ENCODE results near the gene ZNF83. TPM values are rescaled to one million over a fixed set of nuclear protein-coding genes. Genes with fewer than 3 reads are reported as not detected.
"Not testable (repeated sequence)": the region's sequence is repeated elsewhere in the genome, so short reads cannot be mapped to it uniquely, and the experiment has no call there.

ZNF83 gene
- total RNA-seq, 2 experiments from 2014 or later: 27.4 to 31.1 TPM

DNA sequence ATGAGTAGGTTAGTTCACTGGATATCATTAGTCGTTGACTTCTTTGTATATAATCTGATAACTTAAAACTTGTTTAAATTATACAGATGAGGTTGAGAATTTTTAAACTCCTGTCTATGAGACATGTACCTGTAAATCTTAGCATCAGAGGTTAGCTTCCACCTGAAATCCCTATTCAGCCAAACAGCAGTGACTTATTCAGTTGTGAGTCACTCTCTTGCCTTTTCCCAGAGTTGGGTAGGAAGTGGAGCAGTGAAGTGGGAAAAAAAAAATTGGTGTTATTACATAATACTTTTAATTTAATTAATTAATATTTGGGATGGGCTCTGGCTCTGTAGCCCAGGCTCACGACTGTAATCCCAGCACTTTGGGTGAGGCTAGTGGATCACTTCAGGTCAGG, 35.2 kb downstream of the ZNF83 start:
- Mint-ChIP-seq H3K36me3 (ENCODE audit: low read depth) (peaks cover 42% of the 10 kb centered on the region), H3K27me3 (no peaks in the 10 kb centered on the region), H3K9me3 (peaks cover 14% of the 10 kb centered on the region), H3K4me1 (ENCODE audit: low read depth) (peaks cover 37% of the 10 kb centered on the region), H3K27ac (no peak overlapping the region), H3K4me3 (no peak overlapping the region)
- no peak for DNase-seq
- ChIA-PET POLR2A (no interaction called here), CTCF (no interaction called here)
- TF ChIP-seq, protein P1, sequence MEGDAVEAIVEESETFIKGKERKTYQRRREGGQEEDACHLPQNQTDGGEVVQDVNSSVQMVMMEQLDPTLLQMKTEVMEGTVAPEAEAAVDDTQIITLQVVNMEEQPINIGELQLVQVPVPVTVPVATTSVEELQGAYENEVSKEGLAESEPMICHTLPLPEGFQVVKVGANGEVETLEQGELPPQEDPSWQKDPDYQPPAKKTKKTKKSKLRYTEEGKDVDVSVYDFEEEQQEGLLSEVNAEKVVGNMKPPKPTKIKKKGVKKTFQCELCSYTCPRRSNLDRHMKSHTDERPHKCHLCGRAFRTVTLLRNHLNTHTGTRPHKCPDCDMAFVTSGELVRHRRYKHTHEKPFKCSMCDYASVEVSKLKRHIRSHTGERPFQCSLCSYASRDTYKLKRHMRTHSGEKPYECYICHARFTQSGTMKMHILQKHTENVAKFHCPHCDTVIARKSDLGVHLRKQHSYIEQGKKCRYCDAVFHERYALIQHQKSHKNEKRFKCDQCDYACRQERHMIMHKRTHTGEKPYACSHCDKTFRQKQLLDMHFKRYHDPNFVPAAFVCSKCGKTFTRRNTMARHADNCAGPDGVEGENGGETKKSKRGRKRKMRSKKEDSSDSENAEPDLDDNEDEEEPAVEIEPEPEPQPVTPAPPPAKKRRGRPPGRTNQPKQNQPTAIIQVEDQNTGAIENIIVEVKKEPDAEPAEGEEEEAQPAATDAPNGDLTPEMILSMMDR (IDR thresholded peaks at IDR 0.05): no peak
- intact Hi-C loops (cut with micrococcal nuclease): no loop called here
- ATAC-seq: no peak

DNA sequence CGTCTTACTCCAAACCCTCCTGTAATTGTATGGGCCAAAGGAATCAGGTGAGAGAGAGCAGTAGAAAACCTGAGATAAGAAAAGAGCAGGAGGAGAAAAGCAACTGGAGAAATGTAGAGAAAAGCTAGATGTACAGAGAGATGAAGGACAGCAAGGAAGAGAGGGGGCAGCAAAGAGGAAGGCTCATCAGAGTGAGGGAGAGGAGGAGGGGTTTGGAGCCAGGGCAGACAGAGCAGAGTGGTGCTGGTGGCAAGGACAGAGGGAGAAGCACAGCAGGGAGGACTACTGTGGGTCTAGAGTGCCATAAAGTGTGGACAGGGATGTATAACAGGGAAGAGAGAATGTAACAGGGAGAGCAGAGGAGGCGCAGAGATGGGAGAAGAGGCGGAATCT, 36.2 kb downstream of the ZNF83 start:
- H3K4me3 Mint-ChIP-seq: peak overlapping the region; percentile 81
- CTCF ChIA-PET: interaction anchor here (1.0 kb wide), 1 partner anchor 364 kb away, joined by 3 read pairs; no protein-coding TSS in a partner anchor
- peaks cover 48% of the 10 kb centered on the region for H3K36me3 Mint-ChIP-seq (ENCODE audit: low read depth)
- peak; percentile 12 for DNase-seq
- intact Hi-C loops (cut with micrococcal nuclease); ATAC-seq; POLR2A ChIA-PET; H3K27me3 Mint-ChIP-seq: not testable (repeated sequence)
- H3K27ac Mint-ChIP-seq: peak overlapping the region; percentile 68
- H3K4me1 Mint-ChIP-seq (ENCODE audit: low read depth): peaks cover 35% of the 10 kb centered on the region
- peaks cover 19% of the 10 kb centered on the region for H3K9me3 Mint-ChIP-seq

DNA sequence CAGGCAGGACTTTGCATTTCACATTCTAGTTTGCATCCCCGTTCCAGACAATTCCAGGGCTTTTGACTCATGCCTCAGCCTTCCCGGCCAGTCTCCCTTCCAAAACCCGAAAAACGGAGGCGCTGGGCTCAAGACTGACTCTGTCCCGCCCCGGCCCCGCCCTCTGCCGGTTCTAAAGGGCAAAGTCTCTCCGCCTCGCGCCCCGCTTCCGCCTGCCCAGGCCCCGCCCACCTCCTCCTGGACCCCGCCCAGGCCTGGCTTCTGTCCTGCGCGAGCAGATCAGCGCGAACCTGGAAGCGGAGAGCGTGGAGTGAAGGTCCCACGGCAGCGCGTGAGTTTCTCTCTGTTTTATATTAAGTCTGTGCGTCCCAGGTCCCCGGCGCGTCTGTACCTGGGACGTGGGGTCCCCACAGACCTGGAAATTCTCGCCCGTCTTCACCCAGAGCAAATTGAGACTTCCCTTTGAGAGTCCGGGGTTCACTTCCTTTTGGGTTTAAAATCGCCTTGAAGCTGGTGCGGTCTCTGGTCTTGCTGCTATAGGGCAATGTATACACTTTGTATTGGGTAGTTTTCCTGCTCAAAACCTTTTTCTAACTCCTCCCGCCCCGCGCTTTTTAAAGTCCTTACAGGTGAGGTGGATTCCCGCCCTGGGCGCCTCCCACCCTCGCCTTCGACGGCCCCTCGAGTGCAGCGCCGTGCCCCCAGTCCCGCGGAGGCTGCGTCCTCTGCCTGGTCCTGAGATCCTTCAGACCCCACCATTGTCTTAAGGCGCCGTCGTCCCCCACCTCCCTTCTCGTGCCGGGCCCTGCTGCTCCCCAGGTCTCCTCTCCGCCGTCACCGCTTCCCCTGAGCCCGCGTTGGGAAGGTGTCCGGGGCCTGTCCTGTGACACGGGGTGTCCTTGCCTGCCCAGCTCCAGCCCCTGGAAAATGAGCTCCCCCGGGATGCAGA, 36.9 kb downstream of the ZNF83 start:
- H3K27ac Mint-ChIP-seq: peak overlapping the region; percentile 68
- POLR2A ChIA-PET: no interaction called here
- intact Hi-C loops (cut with micrococcal nuclease): no loop called here
- TF ChIP-seq, protein P1 (IDR thresholded peaks at IDR 0.05): peak; percentile 33
- peaks cover 48% of the 10 kb centered on the region for H3K36me3 Mint-ChIP-seq (ENCODE audit: low read depth)
- ATAC-seq (peak; percentile 99), DNase-seq (peak; percentile 96)
- H3K27me3 Mint-ChIP-seq: no peaks in the 10 kb centered on the region
- peaks cover 23% of the 10 kb centered on the region for H3K9me3 Mint-ChIP-seq
- CTCF ChIA-PET: interaction anchor here (1.0 kb wide), 1 partner anchor 364 kb away, joined by 3 read pairs; no protein-coding TSS in a partner anchor
- peak overlapping the region; percentile 81 for H3K4me3 Mint-ChIP-seq
- peaks cover 32% of the 10 kb centered on the region for H3K4me1 Mint-ChIP-seq (ENCODE audit: low read depth)

DNA sequence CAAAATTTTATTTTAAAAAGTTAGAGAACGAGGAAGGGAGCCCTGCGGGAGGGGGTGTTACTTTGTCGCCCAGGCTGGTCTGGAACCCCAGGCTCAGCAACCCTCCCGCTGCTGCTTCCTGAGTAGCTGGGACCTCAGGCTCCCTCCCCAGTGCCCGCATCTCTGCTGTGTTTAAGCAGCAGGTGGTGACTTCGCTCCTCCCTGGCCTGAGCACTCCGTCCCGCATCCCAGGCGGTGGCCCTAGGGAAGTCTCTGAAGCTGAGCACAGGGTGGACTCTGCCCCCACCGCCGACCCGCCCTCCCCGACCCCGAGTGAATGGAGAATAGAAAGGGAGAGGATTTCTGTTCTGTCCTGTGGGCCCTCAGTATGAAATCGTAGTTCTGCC, 37.5 kb downstream of the ZNF83 start:
- peak overlapping the region; percentile 81 for H3K4me3 Mint-ChIP-seq
- ChIA-PET CTCF (no interaction called here), POLR2A (no interaction called here)
- H3K27me3 Mint-ChIP-seq: no peaks in the 10 kb centered on the region
- H3K4me1 Mint-ChIP-seq (ENCODE audit: low read depth): peaks cover 27% of the 10 kb centered on the region
- TF ChIP-seq, protein P1 (IDR thresholded peaks at IDR 0.05): no peak
- ATAC-seq (peak; percentile 25), DNase-seq (peak; percentile 40)
- H3K27ac Mint-ChIP-seq: peak overlapping the region; percentile 68
- peaks cover 26% of the 10 kb centered on the region for H3K9me3 Mint-ChIP-seq
- intact Hi-C loops (cut with micrococcal nuclease): no loop called here
- peaks cover 49% of the 10 kb centered on the region for H3K36me3 Mint-ChIP-seq (ENCODE audit: low read depth)

DNA sequence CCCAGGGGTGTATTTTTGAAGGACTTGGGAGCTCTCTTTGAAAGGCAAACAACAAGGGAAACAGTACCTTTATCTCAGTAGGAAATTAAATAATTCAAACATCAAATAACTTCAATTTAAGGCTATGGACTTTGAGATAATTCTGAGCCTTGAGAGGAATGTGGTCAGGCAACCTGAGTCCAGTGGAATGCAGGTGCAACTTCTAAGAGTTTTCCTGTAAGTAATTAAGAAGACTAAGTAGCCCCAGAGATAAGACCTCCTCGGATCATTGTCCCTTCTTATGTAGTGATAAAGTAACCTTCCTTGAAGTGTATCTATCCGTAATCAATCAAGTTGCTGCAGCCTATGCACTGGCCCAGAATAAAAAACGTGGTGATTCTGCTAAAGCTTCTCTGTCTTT, 38.9 kb downstream of the ZNF83 start:
- Mint-ChIP-seq H3K9me3 (peaks cover 23% of the 10 kb centered on the region), H3K36me3 (ENCODE audit: low read depth) (peaks cover 51% of the 10 kb centered on the region), H3K27me3 (no peaks in the 10 kb centered on the region), H3K27ac (no peak overlapping the region), H3K4me3 (no peak overlapping the region), H3K4me1 (ENCODE audit: low read depth) (peaks cover 20% of the 10 kb centered on the region)
- CTCF ChIA-PET: interaction anchor here (0.7 kb wide), 1 partner anchor 43 kb away, joined by 3 read pairs; no protein-coding TSS in a partner anchor
- POLR2A ChIA-PET: no interaction called here
- TF ChIP-seq, protein P1 (IDR thresholded peaks at IDR 0.05): no peak
- intact Hi-C loops (cut with micrococcal nuclease): no loop called here
- ATAC-seq: no peak
- DNase-seq: no peak

DNA sequence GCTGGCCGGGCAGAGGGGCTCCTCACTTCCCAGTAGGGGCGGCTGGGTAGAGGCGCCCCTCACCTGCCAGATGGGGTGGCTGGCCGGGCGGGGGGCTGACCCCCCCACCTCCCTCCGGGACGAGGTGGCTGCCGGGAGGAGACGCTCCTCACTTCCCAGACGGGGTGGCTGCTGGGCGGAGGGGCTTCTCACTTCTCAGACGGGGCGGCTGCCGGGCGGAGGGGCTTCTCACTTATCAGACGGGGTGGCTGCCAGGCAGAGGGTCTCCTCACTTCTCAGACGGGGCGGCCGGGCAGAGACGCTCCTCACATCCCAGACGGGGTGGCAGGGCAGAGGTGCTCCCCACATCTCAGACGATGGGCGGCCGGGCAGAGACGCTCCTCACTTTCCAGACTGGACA, 44.7 kb downstream of the ZNF83 start:
- H3K27me3 Mint-ChIP-seq; H3K4me1 Mint-ChIP-seq (ENCODE audit: low read depth); intact Hi-C loops (cut with micrococcal nuclease); H3K27ac Mint-ChIP-seq; ATAC-seq; DNase-seq; H3K4me3 Mint-ChIP-seq; CTCF ChIA-PET; POLR2A ChIA-PET: not testable (repeated sequence)
- H3K36me3 Mint-ChIP-seq (ENCODE audit: low read depth): peaks cover 72% of the 10 kb centered on the region
- peaks cover 29% of the 10 kb centered on the region for H3K9me3 Mint-ChIP-seq
